Astrocyte (in vitro differentiated cells and primary cell): ENCODE measurements around the gene AANAT. TPM values are rescaled to one million over a fixed set of nuclear protein-coding genes. Genes with fewer than 3 reads are reported as not detected.

Experiments used
- DNase-seq: peaks from one replicate; pipeline ENCODE4 v3.0.0-alpha.2; 2010; ENCODE audit warnings: low read depth
- FAIRE-seq: peaks from 2 replicates; lab custom pipeline; 2011; peaks lifted over from hg19 to GRCh38; lab: Jason Lieb, UNC
- H2AFZ ChIP-seq: 2 replicates; pipeline ENCODE4 v1.6.0; 2012; ENCODE audit warnings: low read depth, low read length, inconsistent platforms
- H3K27ac ChIP-seq: 2 replicates; pipeline ENCODE4 v1.5.1; 2011; ENCODE audit warnings: low read depth, low read length, inconsistent platforms
- H3K27me3 ChIP-seq: 2 replicates; pipeline ENCODE4 v1.6.0; 2011; ENCODE audit warnings: low read length, inconsistent platforms; ENCODE audit not compliant: insufficient read depth
- H3K36me3 ChIP-seq: 2 replicates; pipeline ENCODE4 v1.5.1; 2011; ENCODE audit warnings: low read length, inconsistent platforms; ENCODE audit not compliant: insufficient read depth
- H3K4me1 ChIP-seq: 2 replicates; pipeline ENCODE4 v1.5.1; 2011; ENCODE audit warnings: low read length, inconsistent platforms; ENCODE audit not compliant: insufficient read depth
- H3K4me2 ChIP-seq: 2 replicates; pipeline ENCODE4 v1.6.0; 2012; ENCODE audit warnings: low read length, inconsistent platforms
- H3K4me3 ChIP-seq: 2 replicates; pipeline ENCODE4 v1.5.1; 2011; ENCODE audit warnings: low read depth, mild to moderate bottlenecking, low read length, inconsistent platforms; ENCODE audit not compliant: insufficient read depth
- H3K79me2 ChIP-seq: 2 replicates; pipeline ENCODE4 v1.6.0; 2012; ENCODE audit warnings: mild to moderate bottlenecking, low read length, inconsistent platforms; ENCODE audit not compliant: insufficient read depth
- H3K9ac ChIP-seq: 2 replicates; pipeline ENCODE4 v1.6.0; 2012; ENCODE audit warnings: mild to moderate bottlenecking, low read length, inconsistent platforms
- H3K9me3 ChIP-seq: 2 replicates; pipeline ENCODE4 v1.5.1; 2012; ENCODE audit warnings: low read depth, mild to moderate bottlenecking, low read length, inconsistent platforms; ENCODE audit not compliant: insufficient read depth
- H4K20me1 ChIP-seq: 2 replicates; pipeline ENCODE4 v1.6.0; 2012; ENCODE audit warnings: low read length, inconsistent platforms; ENCODE audit not compliant: insufficient read depth
- H3K27ac Mint-ChIP-seq: one replicate; pipeline ENCODE4 v1.8.0; 2021; ENCODE audit warnings: mild to moderate bottlenecking, mixed read lengths; ENCODE audit not compliant: unreplicated experiment
- H3K27me3 Mint-ChIP-seq: one replicate; pipeline ENCODE4 v1.8.0; 2021; ENCODE audit warnings: low read depth, mixed read lengths; ENCODE audit not compliant: unreplicated experiment
- H3K36me3 Mint-ChIP-seq: one replicate; pipeline ENCODE4 v1.8.0; 2021; ENCODE audit warnings: low read depth, mixed read lengths; ENCODE audit not compliant: unreplicated experiment
- H3K4me1 Mint-ChIP-seq: one replicate; pipeline ENCODE4 v1.8.0; 2021; ENCODE audit warnings: low read depth, mixed read lengths; ENCODE audit not compliant: unreplicated experiment
- H3K4me3 Mint-ChIP-seq: one replicate; pipeline ENCODE4 v1.8.0; 2021; ENCODE audit warnings: mild to moderate bottlenecking, moderate library complexity, mixed read lengths; ENCODE audit not compliant: unreplicated experiment
- H3K9me3 Mint-ChIP-seq: one replicate; pipeline ENCODE4 v1.8.0; 2021; ENCODE audit warnings: mild to moderate bottlenecking, mixed read lengths; ENCODE audit not compliant: unreplicated experiment
- EZH2 ChIP-seq: IDR thresholded peaks from 2 replicates; pipeline ENCODE4 v1.6.1; 2012; ENCODE audit warnings: mild to moderate bottlenecking, low read length, inconsistent platforms; ENCODE audit not compliant: insufficient read depth
- total RNA-seq: library from RNA; stranded (reverse); gene quantifications from 2 replicates; pipeline ENCODE4 v1.2.1, GENCODE V29; 2021
- TF ChIP-seq, protein P1 (sequence below): IDR thresholded peaks from 2 replicates; pipeline ENCODE4 v1.5.1; 2011; ENCODE audit warnings: low read depth, mild to moderate bottlenecking, inconsistent platforms, low read length, moderate library complexity; ENCODE audit not compliant: insufficient read depth

The AANAT gene
- total RNA-seq, 1 donor from 2014 or later: not detected

DNA sequence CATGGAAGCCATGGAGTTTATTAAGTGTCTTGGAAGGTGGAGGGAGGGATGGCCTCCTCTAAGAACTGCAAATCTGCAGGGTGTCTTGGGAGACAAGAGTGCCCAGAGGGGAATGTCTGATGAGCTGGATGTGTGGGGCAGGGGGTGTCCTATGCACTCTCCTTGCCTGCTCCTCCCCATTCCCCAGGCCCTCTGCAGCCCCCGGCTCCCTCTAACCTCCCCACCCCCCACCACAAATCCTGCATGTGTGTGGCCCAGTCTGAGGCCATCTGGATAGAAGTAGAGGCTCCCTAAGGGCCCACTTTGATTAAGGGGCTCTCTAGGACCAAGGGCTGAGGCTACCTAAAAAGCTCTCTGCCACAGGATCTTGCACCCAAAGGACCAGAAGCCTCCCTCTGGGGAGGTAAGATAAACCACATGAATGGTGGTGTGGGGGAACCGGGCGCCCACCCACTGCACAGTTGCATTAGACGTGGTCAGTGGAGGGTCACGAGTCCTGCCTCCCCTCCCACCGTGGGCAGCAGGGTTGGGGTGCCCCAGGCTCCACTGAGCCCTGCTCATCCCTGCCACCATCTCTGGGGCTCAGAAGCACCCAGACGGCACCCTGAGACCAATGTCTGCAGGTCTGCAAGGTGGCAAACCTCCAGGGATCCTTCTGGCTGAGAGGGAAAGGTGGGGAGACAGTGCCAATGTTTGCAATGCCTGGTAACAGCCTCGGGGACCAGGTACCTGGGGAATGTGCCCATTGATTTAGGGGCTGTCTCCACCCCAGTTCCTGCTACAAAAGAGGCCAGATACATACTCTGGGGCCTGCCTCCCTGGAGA is 618 bp downstream of the AANAT start:
- Mint-ChIP-seq H3K27ac (no peak overlapping the region), H3K4me1 (no peaks in the 10 kb centered on the region), H3K27me3 (peaks cover 7% of the 10 kb centered on the region), H3K36me3 (peaks cover 10% of the 10 kb centered on the region), H3K9me3 (no peaks in the 10 kb centered on the region), H3K4me3 (no peak overlapping the region)
- Histone ChIP-seq H3K4me1 (no peaks in the 10 kb centered on the region), H3K36me3 (no peaks in the 10 kb centered on the region), H3K4me2 (no peak overlapping the region), H4K20me1 (no peaks in the 10 kb centered on the region), H3K79me2 (no peaks in the 10 kb centered on the region), H3K27me3 (no peaks in the 10 kb centered on the region), H3K27ac (no peak overlapping the region), H2AFZ (no peak overlapping the region), H3K9ac (no peak overlapping the region), H3K4me3 (no peak overlapping the region), H3K9me3 (no peaks in the 10 kb centered on the region)
- FAIRE-seq (no peak), DNase-seq (no peak)
- TF ChIP-seq, protein P1, sequence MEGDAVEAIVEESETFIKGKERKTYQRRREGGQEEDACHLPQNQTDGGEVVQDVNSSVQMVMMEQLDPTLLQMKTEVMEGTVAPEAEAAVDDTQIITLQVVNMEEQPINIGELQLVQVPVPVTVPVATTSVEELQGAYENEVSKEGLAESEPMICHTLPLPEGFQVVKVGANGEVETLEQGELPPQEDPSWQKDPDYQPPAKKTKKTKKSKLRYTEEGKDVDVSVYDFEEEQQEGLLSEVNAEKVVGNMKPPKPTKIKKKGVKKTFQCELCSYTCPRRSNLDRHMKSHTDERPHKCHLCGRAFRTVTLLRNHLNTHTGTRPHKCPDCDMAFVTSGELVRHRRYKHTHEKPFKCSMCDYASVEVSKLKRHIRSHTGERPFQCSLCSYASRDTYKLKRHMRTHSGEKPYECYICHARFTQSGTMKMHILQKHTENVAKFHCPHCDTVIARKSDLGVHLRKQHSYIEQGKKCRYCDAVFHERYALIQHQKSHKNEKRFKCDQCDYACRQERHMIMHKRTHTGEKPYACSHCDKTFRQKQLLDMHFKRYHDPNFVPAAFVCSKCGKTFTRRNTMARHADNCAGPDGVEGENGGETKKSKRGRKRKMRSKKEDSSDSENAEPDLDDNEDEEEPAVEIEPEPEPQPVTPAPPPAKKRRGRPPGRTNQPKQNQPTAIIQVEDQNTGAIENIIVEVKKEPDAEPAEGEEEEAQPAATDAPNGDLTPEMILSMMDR: no peak
- TF ChIP-seq EZH2: no peak

DNA sequence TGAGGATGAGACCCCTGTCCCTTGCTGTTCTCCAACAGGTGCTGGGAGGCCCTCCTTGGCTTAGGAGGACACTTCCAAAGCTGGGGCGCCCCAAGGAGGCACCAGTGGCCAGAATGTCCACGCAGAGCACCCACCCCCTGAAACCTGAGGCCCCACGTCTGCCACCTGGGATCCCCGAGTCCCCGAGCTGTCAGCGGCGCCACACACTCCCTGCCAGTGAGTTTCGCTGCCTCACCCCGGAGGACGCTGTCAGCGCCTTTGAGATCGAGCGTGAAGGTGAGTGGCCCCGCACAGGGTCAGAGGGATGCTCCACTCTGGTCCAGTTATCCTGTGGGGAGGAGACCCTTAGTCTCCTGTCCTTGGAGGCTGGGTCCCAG is 1.2 kb downstream of the AANAT start:
- Histone ChIP-seq H3K4me3 (no peak overlapping the region), H3K9ac (no peak overlapping the region), H4K20me1 (no peaks in the 10 kb centered on the region), H3K4me2 (no peak overlapping the region), H3K27me3 (no peaks in the 10 kb centered on the region), H3K4me1 (no peaks in the 10 kb centered on the region), H2AFZ (no peak overlapping the region), H3K79me2 (no peaks in the 10 kb centered on the region), H3K27ac (no peak overlapping the region), H3K36me3 (no peaks in the 10 kb centered on the region), H3K9me3 (no peaks in the 10 kb centered on the region)
- Mint-ChIP-seq H3K27me3 (peaks cover 3% of the 10 kb centered on the region), H3K4me1 (no peaks in the 10 kb centered on the region), H3K4me3 (no peak overlapping the region), H3K36me3 (peaks cover 12% of the 10 kb centered on the region), H3K9me3 (no peaks in the 10 kb centered on the region), H3K27ac (no peak overlapping the region)
- FAIRE-seq (no peak), DNase-seq (no peak)
- TF ChIP-seq, protein P1: no peak
- no peak for TF ChIP-seq EZH2
